ENCODE results near the gene PLCZ1. TPM values are rescaled to one million over a fixed set of nuclear protein-coding genes. Genes with fewer than 3 reads are reported as not detected.

The PLCZ1 gene
- total and polyA plus RNA-seq, 2 donors (not counting 1 experiment from before 2014, with no cell fraction given), result not detected

DNA sequence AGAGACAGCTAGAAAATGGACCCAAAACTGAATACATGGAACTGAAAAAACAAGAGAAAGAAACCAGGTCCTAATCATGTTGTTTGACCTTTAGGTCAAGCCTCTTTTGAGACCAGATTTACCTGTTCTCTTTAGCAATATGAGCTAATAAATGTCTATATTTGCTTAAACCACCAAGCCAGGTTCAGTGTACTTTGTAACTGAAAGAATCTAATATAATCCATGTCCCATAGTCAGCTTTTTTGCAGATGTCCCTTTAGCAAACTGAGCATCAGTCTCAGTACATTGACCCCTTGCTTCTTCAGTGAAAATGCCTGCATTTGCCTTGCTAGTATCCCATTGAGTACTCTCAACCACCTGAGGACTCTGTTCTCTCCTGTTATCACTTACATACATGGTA lies 61.7 kb downstream of the PLCZ1 start:
- H3K9me3 ChIP-seq (ENCODE audit: control insufficient read depth, insufficient read depth, low read depth, low read length), result no peaks in the 10 kb centered on the region
- no peak for DNase-seq (ENCODE audit: low read depth in 2 of 2)
- no peak overlapping the region for H3K27ac ChIP-seq (ENCODE audit: insufficient read depth, low read length)
- H3K36me3 ChIP-seq (ENCODE audit: control insufficient read depth, insufficient read depth, low read length), result no peaks in the 10 kb centered on the region
- no peak overlapping the region for H3K4me2 ChIP-seq (ENCODE audit: extremely low read depth, insufficient read depth, low read length)
- no peak overlapping the region for H3K9ac ChIP-seq (ENCODE audit: insufficient read depth, low read length)
- TF ChIP-seq, protein P1, sequence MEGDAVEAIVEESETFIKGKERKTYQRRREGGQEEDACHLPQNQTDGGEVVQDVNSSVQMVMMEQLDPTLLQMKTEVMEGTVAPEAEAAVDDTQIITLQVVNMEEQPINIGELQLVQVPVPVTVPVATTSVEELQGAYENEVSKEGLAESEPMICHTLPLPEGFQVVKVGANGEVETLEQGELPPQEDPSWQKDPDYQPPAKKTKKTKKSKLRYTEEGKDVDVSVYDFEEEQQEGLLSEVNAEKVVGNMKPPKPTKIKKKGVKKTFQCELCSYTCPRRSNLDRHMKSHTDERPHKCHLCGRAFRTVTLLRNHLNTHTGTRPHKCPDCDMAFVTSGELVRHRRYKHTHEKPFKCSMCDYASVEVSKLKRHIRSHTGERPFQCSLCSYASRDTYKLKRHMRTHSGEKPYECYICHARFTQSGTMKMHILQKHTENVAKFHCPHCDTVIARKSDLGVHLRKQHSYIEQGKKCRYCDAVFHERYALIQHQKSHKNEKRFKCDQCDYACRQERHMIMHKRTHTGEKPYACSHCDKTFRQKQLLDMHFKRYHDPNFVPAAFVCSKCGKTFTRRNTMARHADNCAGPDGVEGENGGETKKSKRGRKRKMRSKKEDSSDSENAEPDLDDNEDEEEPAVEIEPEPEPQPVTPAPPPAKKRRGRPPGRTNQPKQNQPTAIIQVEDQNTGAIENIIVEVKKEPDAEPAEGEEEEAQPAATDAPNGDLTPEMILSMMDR (conservative IDR thresholded peaks at IDR 0.05 in 1 of 2, IDR thresholded peaks at IDR 0.05 in 1 of 2; ENCODE audit: low read depth in 1 of 2, low read length in 2 of 2), result no peak
- TF ChIP-seq EZH2 (IDR thresholded peaks at IDR 0.05; ENCODE audit: low read length, missing control alignments), result no peak
- H4K20me1 ChIP-seq (ENCODE audit: control insufficient read depth, extremely low read depth, insufficient read depth, low read length), result no peaks in the 10 kb centered on the region
- no peaks in the 10 kb centered on the region for H3K79me2 ChIP-seq (ENCODE audit: control insufficient read depth, insufficient read depth, low read length)
- no peaks in the 10 kb centered on the region for H3K4me1 ChIP-seq (ENCODE audit: control insufficient read depth, extremely low read depth, insufficient read depth, low read length)
- no peak overlapping the region for H3K4me3 ChIP-seq (replicated peaks in 1 of 4; ENCODE audit: control extremely low read depth in 1 of 4, insufficient read depth in 1 of 4, low read depth in 3 of 4, low read length in 4 of 4)
- no peaks in the 10 kb centered on the region for H3K27me3 ChIP-seq (ENCODE audit: control insufficient read depth, insufficient read depth, low read length)
- no peak overlapping the region for H2AFZ ChIP-seq (ENCODE audit: low read length)

DNA sequence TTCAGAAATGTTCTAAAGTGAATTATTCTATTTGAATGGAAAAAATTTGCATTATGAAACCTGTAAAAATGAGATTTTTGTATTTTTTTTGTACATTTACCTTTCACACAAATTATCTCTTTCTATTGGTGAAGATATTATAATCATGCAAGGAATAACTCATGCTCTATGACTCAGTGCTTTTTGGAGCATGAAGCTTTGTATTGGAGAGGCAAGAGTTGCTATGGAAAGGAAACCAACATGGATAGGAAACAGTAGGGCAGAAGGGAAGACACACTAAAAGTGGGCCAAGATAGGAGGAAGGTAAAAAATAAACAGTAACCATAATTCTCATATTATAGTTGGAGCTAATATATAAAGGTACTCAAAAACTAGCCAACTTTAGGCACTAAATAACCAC lies 79.0 kb downstream of the PLCZ1 start:
- DNase-seq (ENCODE audit: low read depth in 2 of 2), result no peak
- no peak overlapping the region for H3K4me3 ChIP-seq (replicated peaks in 1 of 4; ENCODE audit: control extremely low read depth in 1 of 4, insufficient read depth in 1 of 4, low read depth in 3 of 4, low read length in 4 of 4)
- no peaks in the 10 kb centered on the region for H3K9me3 ChIP-seq (ENCODE audit: control insufficient read depth, insufficient read depth, low read depth, low read length)
- no peaks in the 10 kb centered on the region for H3K79me2 ChIP-seq (ENCODE audit: control insufficient read depth, insufficient read depth, low read length)
- no peaks in the 10 kb centered on the region for H3K27me3 ChIP-seq (ENCODE audit: control insufficient read depth, insufficient read depth, low read length)
- H3K4me1 ChIP-seq (ENCODE audit: control insufficient read depth, extremely low read depth, insufficient read depth, low read length), result no peaks in the 10 kb centered on the region
- H3K4me2 ChIP-seq (ENCODE audit: extremely low read depth, insufficient read depth, low read length), result no peak overlapping the region
- H3K36me3 ChIP-seq (ENCODE audit: control insufficient read depth, insufficient read depth, low read length), result no peaks in the 10 kb centered on the region
- no peak overlapping the region for H2AFZ ChIP-seq (ENCODE audit: low read length)
- no peak overlapping the region for H3K27ac ChIP-seq (ENCODE audit: insufficient read depth, low read length)
- H3K9ac ChIP-seq (ENCODE audit: insufficient read depth, low read length), result no peak overlapping the region
- no peaks in the 10 kb centered on the region for H4K20me1 ChIP-seq (ENCODE audit: control insufficient read depth, extremely low read depth, insufficient read depth, low read length)
- TF ChIP-seq, protein P1 (conservative IDR thresholded peaks at IDR 0.05 in 1 of 2, IDR thresholded peaks at IDR 0.05 in 1 of 2; ENCODE audit: low read depth in 1 of 2, low read length in 2 of 2), result no peak
- TF ChIP-seq EZH2 (IDR thresholded peaks at IDR 0.05; ENCODE audit: low read length, missing control alignments), result no peak

DNA sequence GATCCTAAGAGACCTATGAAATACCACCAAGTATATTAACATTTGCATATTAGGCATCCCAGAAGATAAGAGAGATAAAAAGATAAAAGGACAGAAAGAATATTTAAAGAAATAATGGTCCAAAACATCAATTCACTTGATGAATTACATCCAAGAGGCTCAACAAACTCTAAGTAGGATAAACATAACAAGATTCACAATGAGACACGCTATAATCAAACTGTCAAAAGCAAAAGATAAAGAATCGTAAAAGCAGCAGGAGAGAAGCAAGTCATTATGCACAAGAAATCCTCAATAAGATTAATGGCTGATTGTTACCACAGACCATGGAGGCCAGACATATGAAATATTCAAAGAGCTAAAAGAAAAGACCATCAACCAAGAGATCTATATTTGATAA lies 79.6 kb downstream of the PLCZ1 start:
- Histone ChIP-seq H3K79me2 (ENCODE audit: control insufficient read depth, insufficient read depth, low read length) (no peaks in the 10 kb centered on the region), H3K9me3 (ENCODE audit: control insufficient read depth, insufficient read depth, low read depth, low read length) (no peaks in the 10 kb centered on the region), H2AFZ (ENCODE audit: low read length) (no peak overlapping the region), H3K27ac (ENCODE audit: insufficient read depth, low read length) (no peak overlapping the region), H3K4me1 (ENCODE audit: control insufficient read depth, extremely low read depth, insufficient read depth, low read length) (no peaks in the 10 kb centered on the region), H3K4me2 (ENCODE audit: extremely low read depth, insufficient read depth, low read length) (no peak overlapping the region), H4K20me1 (ENCODE audit: control insufficient read depth, extremely low read depth, insufficient read depth, low read length) (no peaks in the 10 kb centered on the region), H3K27me3 (ENCODE audit: control insufficient read depth, insufficient read depth, low read length) (no peaks in the 10 kb centered on the region), H3K36me3 (ENCODE audit: control insufficient read depth, insufficient read depth, low read length) (no peaks in the 10 kb centered on the region), H3K4me3 (replicated peaks in 1 of 4; ENCODE audit: control extremely low read depth in 1 of 4, insufficient read depth in 1 of 4, low read depth in 3 of 4, low read length in 4 of 4) (no peak overlapping the region), H3K9ac (ENCODE audit: insufficient read depth, low read length) (no peak overlapping the region)
- no peak for DNase-seq (ENCODE audit: low read depth in 2 of 2)
- TF ChIP-seq, protein P1 (conservative IDR thresholded peaks at IDR 0.05 in 1 of 2, IDR thresholded peaks at IDR 0.05 in 1 of 2; ENCODE audit: low read depth in 1 of 2, low read length in 2 of 2), result no peak
- TF ChIP-seq EZH2 (IDR thresholded peaks at IDR 0.05; ENCODE audit: low read length, missing control alignments), result no peak

Measured in fibroblast of lung (primary cell).